Fibroblast of lung (primary cell): ENCODE data around the gene CCT7.

ENCODE experiments used
- CTCF ChIP-seq, 2 donors: IDR thresholded peaks in 1 of 2; conservative IDR thresholded peaks in 1 of 2; 1 replicate in 1 of 2; 2 replicates in 1 of 2; pipeline ENCODE4 v1.5.1; 2011 to 2012; ENCODE audit warnings: low read length in 2 of 2, control low read depth in 1 of 2, inconsistent platforms in 1 of 2, low read depth in 1 of 2, mild to moderate bottlenecking in 1 of 2
- EZH2 ChIP-seq: IDR thresholded peaks from 2 replicates; pipeline ENCODE4 v1.5.1; 2012; ENCODE audit warnings: low read length, control low read depth, mild to moderate bottlenecking; ENCODE audit errors: missing control alignments

DNA sequence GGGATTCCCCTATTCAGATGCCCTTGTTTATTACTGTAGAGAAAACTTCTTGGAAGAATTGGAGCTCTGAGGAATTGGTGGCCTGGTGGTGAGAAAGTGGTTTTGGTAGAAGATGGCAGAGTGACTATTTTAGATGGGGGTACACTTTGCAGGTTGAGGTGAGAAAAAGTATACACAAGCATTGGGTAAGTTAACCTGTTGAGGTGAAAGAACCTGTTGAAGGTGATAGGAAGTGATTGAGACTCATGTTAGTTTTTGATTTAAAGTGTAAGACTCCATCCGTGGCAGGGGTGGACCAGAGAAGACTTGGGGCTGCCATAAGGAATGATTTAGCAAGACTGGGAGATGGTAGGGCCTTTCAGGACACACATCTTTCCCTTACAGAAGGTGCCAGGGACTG lies 3.1 kb downstream of the CCT7 start:
- TF ChIP-seq CTCF (conservative IDR thresholded peaks at IDR 0.05 in 1 of 2, IDR thresholded peaks at IDR 0.05 in 1 of 2; ENCODE audit: low read depth in 1 of 2, low read length in 2 of 2), result no peak
- TF ChIP-seq EZH2, result no peak
